ENCODE measurements around the gene TSPAN11. TPM values are rescaled to one million over a fixed set of nuclear protein-coding genes. Genes with fewer than 3 reads are reported as not detected.

TSPAN11 gene
- polyA plus RNA-seq, 2 of the 4 experiments (the other 2 are of a cell fraction) = 0.01 to 0.06 TPM

DNA sequence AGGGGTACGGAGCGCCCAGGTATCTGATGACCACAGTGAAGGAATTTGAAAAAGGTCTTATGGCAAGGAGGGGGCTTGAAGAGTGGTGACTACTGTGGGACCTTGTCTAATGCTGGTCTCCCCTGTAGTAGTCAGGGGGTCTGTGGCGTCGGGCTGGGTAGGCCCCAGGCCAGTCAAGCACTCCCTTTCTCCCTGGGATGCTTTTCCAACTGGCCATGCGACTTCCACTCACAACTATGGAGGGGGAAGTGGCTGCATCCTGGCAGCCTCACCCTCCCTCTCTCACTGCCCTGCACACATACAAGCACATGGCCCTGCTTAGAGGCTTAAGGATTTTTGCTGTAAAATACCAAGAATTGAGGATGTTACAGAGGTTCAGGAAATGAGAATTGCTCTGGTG is 4.1 kb downstream of the TSPAN11 start:
- DNase-seq (ENCODE audit: low read depth in 1 of 2, low spot score in 1 of 2) = no peak
- Histone ChIP-seq H3K4me3 (no peak overlapping the region), H3K9me3 (no peaks in the 10 kb centered on the region), H3K4me1 (no peaks in the 10 kb centered on the region), H3K4me2 (no peak overlapping the region), H3K27ac (no peak overlapping the region)
- POLR2A ChIA-PET = no interaction called here
- FAIRE-seq = no peak
- TF ChIP-seq KDM1A (IDR thresholded peaks at IDR 0.05; ENCODE audit: low read depth) (no peak), MYC (IDR thresholded peaks at IDR 0.05; ENCODE audit: borderline replicate concordance, low read length) (no peak), PHF8 (IDR thresholded peaks at IDR 0.05; ENCODE audit: borderline replicate concordance, low read depth) (no peak), SREBF2 (IDR thresholded peaks at IDR 0.05) (no peak), EP300 (IDR thresholded peaks at IDR 0.05) (no peak), USF2 (IDR thresholded peaks at IDR 0.05) (no peak), MAX (IDR thresholded peaks at IDR 0.05) (no peak), CBX8 (IDR thresholded peaks at IDR 0.05) (no peak), ZC3H11A (IDR thresholded peaks at IDR 0.05) (no peak), ATOH8 (CRISPR knock-in tag; IDR thresholded peaks at IDR 0.05; ENCODE audit: low read depth) (no peak), CTCF (IDR thresholded peaks at IDR 0.05) (no peak), ESRRA (IDR thresholded peaks at IDR 0.05; ENCODE audit: borderline replicate concordance, low read length) (no peak), MAFK (IDR thresholded peaks at IDR 0.05; ENCODE audit: partially characterized antibody) (no peak)
- CTCF ChIA-PET = interaction anchor here (1.4 kb wide), 1 partner anchor 19 kb away, joined by 3 read pairs; no protein-coding TSS in a partner anchor
- 55% methylated on average over 5 of the region's 5 CpGs for WGBS (ENCODE audit: missing lambda C conversion rate)
- ATAC-seq = no peak

- no peak for TF ChIP-seq MAZ (IDR thresholded peaks at IDR 0.05; ENCODE audit: borderline replicate concordance, low read depth, low read length)
- no peak for TF ChIP-seq ZNF302 (CRISPR knock-in tag; IDR thresholded peaks at IDR 0.05)
- TF ChIP-seq TP53 (CRISPR knock-in tag; IDR thresholded peaks at IDR 0.05) = no peak
- TF ChIP-seq KDM1A (IDR thresholded peaks at IDR 0.05; ENCODE audit: low read depth) = no peak
- POLR2A ChIA-PET = no interaction called here
- Histone ChIP-seq H3K27ac (no peak overlapping the region), H3K4me3 (no peak overlapping the region), H3K4me2 (no peak overlapping the region), H3K4me1 (no peaks in the 10 kb centered on the region), H3K9me3 (no peaks in the 10 kb centered on the region)
- 66% methylated on average over 3 of the region's 3 CpGs for WGBS (ENCODE audit: missing lambda C conversion rate)
- DNase-seq (ENCODE audit: low read depth in 1 of 2, low spot score in 1 of 2) = no peak
- CTCF ChIA-PET = interaction anchor here (1.1 kb wide), 1 partner anchor 53 kb away, joined by 4 read pairs; no protein-coding TSS in a partner anchor
- ATAC-seq = no peak
- FAIRE-seq = no peak
Observed at GRCh38 chr12:30932881-30933280, 6.3 kb downstream of the TSPAN11 start.

DNA sequence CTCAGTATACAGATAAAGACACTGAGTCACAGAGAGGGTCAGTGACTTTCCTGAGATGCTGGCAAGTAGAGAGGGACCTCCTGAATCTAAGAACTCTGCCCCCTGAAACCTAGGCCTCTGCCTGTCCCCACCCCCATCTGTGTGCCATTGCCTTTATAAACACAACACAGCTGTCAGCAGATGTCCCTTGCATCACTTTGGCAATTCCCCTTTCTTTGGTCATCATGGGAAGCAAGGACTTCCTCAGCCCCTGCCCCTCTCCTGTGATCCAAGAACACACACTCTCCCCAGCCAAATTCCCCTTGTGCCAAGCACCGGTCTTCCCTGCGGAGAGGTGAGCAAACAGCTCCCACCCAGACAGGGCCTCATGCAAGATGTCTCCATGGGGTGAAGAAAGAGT is 8.3 kb downstream of the TSPAN11 start:
- ChIA-PET POLR2A (no interaction called here), CTCF (interaction anchor here (1.3 to 1.9 kb wide), 2 partner anchors 16 to 84 kb away, joined by 4 to 7 read pairs; no protein-coding TSS in a partner anchor)
- Histone ChIP-seq H3K4me3 (no peak overlapping the region), H3K27ac (no peak overlapping the region), H3K4me2 (no peak overlapping the region), H3K4me1 (no peaks in the 10 kb centered on the region), H3K9me3 (no peaks in the 10 kb centered on the region)
- FAIRE-seq (no peak), ATAC-seq (no peak), DNase-seq (ENCODE audit: low read depth in 1 of 2, low spot score in 1 of 2) (no peak)
- 32% methylated on average over 2 of the region's 2 CpGs for WGBS (ENCODE audit: missing lambda C conversion rate)
- TF ChIP-seq HEYL (CRISPR knock-in tag; IDR thresholded peaks at IDR 0.05) = no peak
- TF ChIP-seq RAD21 (conservative IDR thresholded peaks at IDR 0.05 in 1 of 2, IDR thresholded peaks at IDR 0.05 in 1 of 2) = no peak
- no peak for TF ChIP-seq FOSL2 (IDR thresholded peaks at IDR 0.05)
- TF ChIP-seq FOSL2 (CRISPR knock-in tag; IDR thresholded peaks at IDR 0.05) = no peak
- no peak for TF ChIP-seq FOSB (CRISPR knock-in tag; IDR thresholded peaks at IDR 0.05)
- TF ChIP-seq POLR2AphosphoS2 (conservative IDR thresholded peaks at IDR 0.05; ENCODE audit: low read length) = no peak
- TF ChIP-seq NR3C1 (IDR thresholded peaks at IDR 0.05) = no peak
- TF ChIP-seq, protein P1, sequence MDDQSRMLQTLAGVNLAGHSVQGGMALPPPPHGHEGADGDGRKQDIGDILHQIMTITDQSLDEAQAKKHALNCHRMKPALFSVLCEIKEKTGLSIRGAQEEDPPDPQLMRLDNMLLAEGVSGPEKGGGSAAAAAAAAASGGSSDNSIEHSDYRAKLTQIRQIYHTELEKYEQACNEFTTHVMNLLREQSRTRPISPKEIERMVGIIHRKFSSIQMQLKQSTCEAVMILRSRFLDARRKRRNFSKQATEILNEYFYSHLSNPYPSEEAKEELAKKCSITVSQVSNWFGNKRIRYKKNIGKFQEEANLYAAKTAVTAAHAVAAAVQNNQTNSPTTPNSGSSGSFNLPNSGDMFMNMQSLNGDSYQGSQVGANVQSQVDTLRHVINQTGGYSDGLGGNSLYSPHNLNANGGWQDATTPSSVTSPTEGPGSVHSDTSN (IDR thresholded peaks at IDR 0.05) = no peak
- TF ChIP-seq KDM1A (IDR thresholded peaks at IDR 0.05; ENCODE audit: low read depth) = no peak
- TF ChIP-seq NPAS2 (CRISPR knock-in tag; IDR thresholded peaks at IDR 0.05; ENCODE audit: borderline replicate concordance) = no peak
- TF ChIP-seq ZNF302 (CRISPR knock-in tag; IDR thresholded peaks at IDR 0.05) = no peak
- TF ChIP-seq CBX8 (IDR thresholded peaks at IDR 0.05) = no peak
- no peak for TF ChIP-seq MAFK (IDR thresholded peaks at IDR 0.05; ENCODE audit: partially characterized antibody)
- no peak for TF ChIP-seq FOXS1 (CRISPR knock-in tag; IDR thresholded peaks at IDR 0.05)
- TF ChIP-seq EHF (CRISPR knock-in tag; IDR thresholded peaks at IDR 0.05) = no peak
- no peak for TF ChIP-seq RCOR1 (IDR thresholded peaks at IDR 0.05; ENCODE audit: low read depth, low read length)
- TF ChIP-seq MAX (IDR thresholded peaks at IDR 0.05) = no peak

All from A549 (cell line).